H1 (cell line): ENCODE results near the gene EYA2. TPM values are rescaled to one million over a fixed set of nuclear protein-coding genes. Genes with fewer than 3 reads are reported as not detected.
A peak's percentile ranks its signal among the peaks of the same experiment; 100 is the strongest.

Experiments
- CTCF ChIA-PET: fragments of 300-600 bp; sonication (Branson Sonifier 250); formaldehyde crosslinking; loops from one replicate; lab custom pipeline; 2021; ENCODE audit not compliant: partially characterized antibody; lab: Charles Lee
- POLR2A ChIA-PET: fragments of 300-600 bp; sonication (Branson Sonifier 250); formaldehyde crosslinking; loops from one replicate; lab custom pipeline; 2021; ENCODE audit warnings: inconsistent platforms; ENCODE audit not compliant: partially characterized antibody; lab: Charles Lee
- DNase-seq, 2 experiments: peaks; one replicate each; pipeline versions ENCODE4 v3.0.0 to v3.0.0-alpha.2; 2010 to 2022; ENCODE audit warnings: low spot score in 2 of 2, low read depth in 1 of 2, mixed read lengths in 1 of 2
- FAIRE-seq: peaks from 2 replicates; lab custom pipeline; 2011; peaks lifted over from hg19 to GRCh38; lab: Jason Lieb, UNC
- H2AFZ ChIP-seq: 2 replicates; pipeline ENCODE4 v1.8.1; 2012; ENCODE audit warnings: low read length, inconsistent platforms
- H2AK5ac ChIP-seq: 2 replicates; pipeline ENCODE4 v1.6.1; 2013; ENCODE audit warnings: low read depth, low read length
- H2BK120ac ChIP-seq: replicated peaks from 2 replicates; pipeline ENCODE3; 2013; ENCODE audit warnings: low read depth, low read length, inconsistent platforms
- H2BK12ac ChIP-seq: 2 replicates; pipeline ENCODE4 v1.6.1; 2013; ENCODE audit warnings: low read depth, low read length
- H2BK15ac ChIP-seq: 2 replicates; pipeline ENCODE4 v1.6.1; 2013; ENCODE audit warnings: low read length
- H2BK20ac ChIP-seq: 2 replicates; pipeline ENCODE4 v1.6.1; 2013; ENCODE audit warnings: low read length
- H2BK5ac ChIP-seq: 2 replicates; pipeline ENCODE4 v1.6.1; 2013; ENCODE audit warnings: low read depth, low read length
- H3K14ac ChIP-seq: 2 replicates; pipeline ENCODE4 v1.6.1; 2013; ENCODE audit warnings: inconsistent platforms; ENCODE audit not compliant: insufficient read length
- H3K18ac ChIP-seq: 2 replicates; pipeline ENCODE4 v1.6.1; 2013; ENCODE audit warnings: low read length; ENCODE audit errors: extremely low read depth
- H3K23ac ChIP-seq: 2 replicates; pipeline ENCODE4 v1.6.1; 2013; ENCODE audit warnings: inconsistent platforms; ENCODE audit not compliant: insufficient read length
- H3K23me2 ChIP-seq: 2 replicates; pipeline ENCODE4 v1.6.1; 2013; ENCODE audit warnings: low read depth, low read length
- H3K27ac ChIP-seq: 2 replicates; pipeline ENCODE4 v1.6.1; 2011; ENCODE audit warnings: low read depth, low read length, inconsistent platforms
- H3K27me3 ChIP-seq, 4 experiments: replicated peaks in 1 of 4; 1 replicate in 1 of 4; 2 replicates in 3 of 4; pipeline versions ENCODE4 v1.6.1 to v1.8.1; 2011 to 2013; ENCODE audit warnings: low read length in 3 of 4, mild to moderate bottlenecking in 3 of 4, inconsistent platforms in 2 of 4, mixed read lengths in 2 of 4, moderate library complexity in 1 of 4; ENCODE audit not compliant: control insufficient read depth in 3 of 4, insufficient read depth in 3 of 4; ENCODE audit errors: extremely low read depth in 1 of 4
- H3K36me3 ChIP-seq, 4 experiments: 2 replicates each; pipeline versions ENCODE4 v1.6.1 to v1.8.1; 2011 to 2013; ENCODE audit warnings: mild to moderate bottlenecking in 4 of 4, low read length in 3 of 4, moderate library complexity in 2 of 4, control low read depth in 1 of 4, inconsistent platforms in 1 of 4; ENCODE audit not compliant: insufficient read depth in 4 of 4, control insufficient read depth in 2 of 4
- H3K4ac ChIP-seq: replicated peaks from 2 replicates; pipeline ENCODE3; 2013; ENCODE audit warnings: low read length, low read depth, mixed read lengths, inconsistent platforms; ENCODE audit not compliant: insufficient read length
- H3K4me1 ChIP-seq, 4 experiments: replicated peaks in 1 of 4; 1 replicate in 1 of 4; 2 replicates in 3 of 4; pipeline versions ENCODE4 v1.6.1 to v1.8.1; 2011 to 2013; ENCODE audit warnings: low read length in 3 of 4, inconsistent platforms in 2 of 4, mixed read lengths in 1 of 4; ENCODE audit not compliant: insufficient read depth in 4 of 4, control insufficient read depth in 3 of 4
- H3K4me2 ChIP-seq, 2 experiments: 2 replicates each; pipeline versions ENCODE4 v1.6.1 to v1.8.1; 2011 to 2013; ENCODE audit warnings: low read depth in 2 of 2, low read length in 2 of 2, control low read depth in 1 of 2, inconsistent platforms in 1 of 2, mild to moderate bottlenecking in 1 of 2; ENCODE audit not compliant: insufficient read depth in 1 of 2
- H3K4me3 ChIP-seq, 4 experiments: fragments of 200-600, 300-600 bp in 1 of 4; sonication (generic), shearing (Covaris generic), sonication (Bioruptor Twin) in 1 of 4; 2 replicates each; pipeline versions ENCODE4 v1.5.1 to v1.8.1; 2011 to 2016; ENCODE audit warnings: low read length in 4 of 4, low read depth in 3 of 4, control low read depth in 2 of 4, inconsistent platforms in 2 of 4, mild to moderate bottlenecking in 2 of 4, mixed read lengths in 1 of 4, moderate library complexity in 1 of 4; ENCODE audit not compliant: insufficient read depth in 2 of 4; ENCODE audit errors: extremely low read depth in 1 of 4
- H3K56ac ChIP-seq: replicated peaks from 2 replicates; pipeline ENCODE3; 2013; ENCODE audit warnings: low read depth, mild to moderate bottlenecking, mixed read lengths, low read length, inconsistent platforms; ENCODE audit not compliant: insufficient read length
- H3K79me1 ChIP-seq: 2 replicates; pipeline ENCODE4 v1.6.1; 2013; ENCODE audit warnings: low read depth, low read length, control low read depth
- H3K79me2 ChIP-seq, 2 experiments: 2 replicates each; pipeline versions ENCODE4 v1.6.1 to v1.8.1; 2012 to 2013; ENCODE audit warnings: low read length in 2 of 2, mild to moderate bottlenecking in 2 of 2, inconsistent platforms in 1 of 2; ENCODE audit not compliant: insufficient read depth in 2 of 2, control insufficient read depth in 1 of 2
- H3K9ac ChIP-seq, 4 experiments: replicated peaks in 1 of 4; 1 replicate in 1 of 4; 2 replicates in 3 of 4; pipeline versions ENCODE4 v1.6.1 to v1.8.1; 2011 to 2013; ENCODE audit warnings: low read depth in 3 of 4, low read length in 3 of 4, control low read depth in 2 of 4, mild to moderate bottlenecking in 2 of 4, moderate library complexity in 2 of 4, inconsistent platforms in 1 of 4; ENCODE audit errors: extremely low read depth in 1 of 4
- H3K9me3 ChIP-seq, 2 experiments: 2 replicates each; pipeline versions ENCODE4 v1.6.1 to v1.8.1; 2012 to 2013; ENCODE audit warnings: mild to moderate bottlenecking in 2 of 2, moderate library complexity in 2 of 2, control low read depth in 1 of 2, inconsistent platforms in 1 of 2, low read depth in 1 of 2, low read length in 1 of 2, mixed read lengths in 1 of 2; ENCODE audit not compliant: insufficient read depth in 2 of 2
- H4K20me1 ChIP-seq, 2 experiments: replicated peaks in 1 of 2; 2 replicates each; pipeline versions ENCODE3 to v1.8.1; 2011 to 2013; ENCODE audit warnings: inconsistent platforms in 2 of 2, low read length in 2 of 2, mild to moderate bottlenecking in 1 of 2; ENCODE audit not compliant: insufficient read depth in 2 of 2, control insufficient read depth in 1 of 2
- H4K5ac ChIP-seq: 2 replicates; pipeline ENCODE4 v1.6.1; 2013; ENCODE audit warnings: low read length, low read depth, mixed read lengths, inconsistent platforms; ENCODE audit not compliant: insufficient read length
- H4K8ac ChIP-seq: 2 replicates; pipeline ENCODE4 v1.8.0; 2013; ENCODE audit warnings: mild to moderate bottlenecking, moderate library complexity, low read length, inconsistent platforms; ENCODE audit not compliant: insufficient read depth; ENCODE audit errors: extremely low read depth
- H4K91ac ChIP-seq: replicated peaks from 2 replicates; pipeline ENCODE3; 2013; ENCODE audit warnings: low read length, mixed read lengths, inconsistent platforms; ENCODE audit not compliant: insufficient read length
- POLR2A ChIP-seq, 2 experiments: IDR thresholded peaks; 1 replicate in 1 of 2; 2 replicates in 1 of 2; pipeline ENCODE4 v1.6.1; 2011; ENCODE audit warnings: low read depth in 2 of 2, low read length in 2 of 2, mild to moderate bottlenecking in 2 of 2; ENCODE audit errors: control extremely low read depth in 1 of 2
- RFX5 ChIP-seq: IDR thresholded peaks from 2 replicates; pipeline ENCODE4 v1.6.1; 2011; ENCODE audit warnings: low read depth, low read length, improper control_type of control experiment, borderline replicate concordance
- WGBS, 2 experiments: shearing (Covaris generic) in 1 of 2; methylation state at CpG; one replicate each; pipeline versions ENCODE4 v1.1.6 to v1.1.7; 2013 to 2015; ENCODE audit warnings: low lambda C conversion rate in 2 of 2, mixed read lengths in 2 of 2, inconsistent platforms in 1 of 2, low coverage in 1 of 2, missing lambda C conversion rate in 1 of 2; ENCODE audit not compliant: insufficient replicate concordance in 2 of 2, insufficient coverage in 1 of 2, insufficient read length in 1 of 2; ENCODE audit errors: extremely low coverage in 1 of 2, missing lambda C conversion rate in 1 of 2; 5-methylcytosine and 5-hydroxymethylcytosine counted together
- polyA plus RNA-seq, 7 experiments: library from polyadenylated mRNA; depleted of rRNA in 3 of 7; stranded (reverse) in 5 of 7; unstranded in 2 of 7; fragments of >200 nt in 5 of 7; fragments of 200-250 nt in 2 of 7; gene quantifications; 1 replicate in 5 of 7; 2 replicates in 1 of 7; 4 replicates in 1 of 7; pipeline versions ENCODE4 v1.2.1 to v1.2.3, GENCODE V29; 2011 to 2013; ENCODE audit warnings: missing spikeins in 2 of 7, mixed read lengths in 2 of 7
- total RNA-seq: library from RNA; stranded (reverse); fragmentation: NEBNext Ultra II Directional; extraction: Animal tissue kit (Norgen Biotek cat#: 25700); gene quantifications from 2 replicates; pipeline ENCODE4 v1.2.1, GENCODE V29; 2021

Gene EYA2
- total and polyA plus RNA-seq, 2 of the 8 experiments (the other 6 are each of a cell fraction or from before 2014, with no cell fraction given) = 1.6 to 1.7 TPM

DNA sequence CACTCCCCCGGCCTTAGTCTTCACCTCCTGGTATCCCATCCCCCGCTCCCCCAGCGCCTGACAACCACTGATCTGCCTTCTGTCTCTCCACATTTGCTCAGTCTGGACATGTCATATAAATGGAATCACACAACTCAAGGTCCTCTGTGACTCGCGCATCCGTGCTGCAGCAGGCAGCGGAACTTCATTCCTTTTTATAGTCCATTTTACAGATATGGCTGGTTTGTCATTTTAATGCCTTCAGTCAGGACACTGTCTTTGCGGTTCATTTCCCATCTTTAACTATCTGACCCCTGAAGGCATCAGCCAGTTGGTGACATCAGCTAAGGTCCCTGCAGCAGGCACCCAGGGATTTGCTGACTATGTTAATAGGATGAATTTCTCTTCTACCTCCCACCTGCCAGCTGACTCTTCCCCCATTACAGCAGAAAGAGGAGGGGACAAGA lies 336.2 kb downstream of the EYA2 start:
- Histone ChIP-seq H3K23me2 (no peaks in the 10 kb centered on the region), H2BK20ac (no peak overlapping the region), H2BK120ac (no peak overlapping the region), H3K56ac (no peak overlapping the region), H3K4ac (no peak overlapping the region), H4K8ac (0 out of 2 replicates have a peak overlapping the region, but pooled peaks have one; percentile 43), H3K79me2 (peaks cover 0 to 9% of the 10 kb centered on the region in 2 experiments; a peak in 1 of 4 replicates), H3K27me3 (no peaks in the 10 kb centered on the region), H2AFZ (no peak overlapping the region), H2BK5ac (no peak overlapping the region), H4K91ac (no peak overlapping the region), H3K36me3 (peaks cover 42 to 92% (median 71%) of the 10 kb centered on the region in 4 experiments), H4K5ac (no peak overlapping the region), H4K20me1 (no peaks in the 10 kb centered on the region), H3K27ac (no peak overlapping the region), H3K79me1 (peaks cover 3% of the 10 kb centered on the region; the same call in 1 of the 2 replicates), H2BK15ac (no peak overlapping the region), H3K4me2 (no peak overlapping the region), H3K23ac (no peak overlapping the region), H3K4me1 (peaks cover 0 to 2% (median 0%) of the 10 kb centered on the region in 4 experiments; a peak in 2 of 7 replicates), H3K9me3 (no peaks in the 10 kb centered on the region), H3K9ac (no peak overlapping the region), H2AK5ac (no peak overlapping the region), H3K14ac (no peak overlapping the region), H3K4me3 (no peak overlapping the region), H2BK12ac (no peak overlapping the region), H3K18ac (no peak overlapping the region)
- DNase-seq (no peak), FAIRE-seq (no peak)
- ChIA-PET POLR2A (interaction anchor here (0.6 kb wide), 2 partner anchors 182 to 186 kb away, joined by 3 read pairs; no protein-coding TSS in a partner anchor), CTCF (interaction anchor here (1.2 to 2.8 kb wide), 2 partner anchors 13 to 42 kb away, joined by 4 to 13 read pairs; no protein-coding TSS in a partner anchor)
- no peak for TF ChIP-seq RFX5
- TF ChIP-seq POLR2A (IDR thresholded peaks at IDR 0.05; ENCODE audit: control extremely low read depth in 1 of 2, low read depth in 2 of 2, low read length in 2 of 2) = 0 out of 3 replicates have a peak, but pooled peaks of 1 of the 2 experiments have one; percentile 8
- WGBS, 2 experiments = 95% methylated on average over 8 of the region's 8 CpGs; no CpG with 5 or more reads in 1 of the 2 experiments
